Breast epithelium (tissue), 4 donors: ENCODE measurements around the gene AFAP1L1. TPM values are rescaled to one million over a fixed set of nuclear protein-coding genes. Genes with fewer than 3 reads are reported as not detected.

Source experiments
- DNase-seq, 2 donors: peaks; one replicate each; pipeline ENCODE4 v3.0.0-alpha.2; 2019; ENCODE audit warnings: low spot score in 2 of 2
- H3K27ac ChIP-seq, 2 donors: fragments of 200-600 bp; sonication (generic) in 1 of 2; one replicate each; pipeline ENCODE4 v1.5.1; 2016 to 2019; ENCODE audit warnings: mild to moderate bottlenecking in 1 of 2
- H3K27me3 ChIP-seq, 2 donors: fragments of 200-600 bp; sonication (generic) in 1 of 2; one replicate each; pipeline versions ENCODE4 v1.5.1 to v1.6.0; 2017 to 2019; ENCODE audit warnings: control low read depth in 1 of 2, mild to moderate bottlenecking in 1 of 2
- H3K36me3 ChIP-seq: fragments of 200-600 bp; one replicate; pipeline ENCODE4 v1.5.1; 2019
- H3K4me1 ChIP-seq, 2 donors: fragments of 200-600 bp; sonication (generic); one replicate each; pipeline ENCODE4 v1.5.1; 2016 to 2019; ENCODE audit warnings: control low read depth in 1 of 2
- H3K4me3 ChIP-seq, 3 donors: fragments of 200-600 bp; sonication (generic); 1 replicate in 2 of 3; 2 replicates in 1 of 3; pipeline ENCODE4 v1.5.1; 2016 to 2019; ENCODE audit warnings: mild to moderate bottlenecking in 3 of 3, moderate library complexity in 2 of 3
- H3K9me3 ChIP-seq, 2 donors: fragments of 200-600 bp; sonication (generic) in 1 of 2; one replicate each; pipeline ENCODE4 v1.5.1; 2016 to 2019; ENCODE audit warnings: control low read depth in 1 of 2
- POLR2A ChIP-seq: fragments of 450-650 bp; IDR thresholded peaks from one replicate; pipeline ENCODE4 v1.6.1; 2016; ENCODE audit warnings: antibody characterized with exemption, mild to moderate bottlenecking, moderate library complexity
- POLR2AphosphoS5 ChIP-seq, 3 donors: sonication (generic); formaldehyde crosslinking; IDR thresholded peaks; one replicate each; pipeline ENCODE4 v1.6.1; 2017; ENCODE audit warnings: antibody characterized with exemption in 3 of 3
- intact Hi-C: fragments of 100-400 bp; cut with DNase I; formaldehyde crosslinking; loops from one replicate; pipeline ENCODE4 v1.15.1; 2023; ENCODE audit warnings: low total_unique reads
- total RNA-seq, 3 donors: library from RNA; depleted of rRNA; stranded (reverse); fragments of >200 nt; gene quantifications; one replicate each; pipeline ENCODE4 v1.1.0, GENCODE V29; 2016
- TF ChIP-seq, protein P1 (sequence below), 3 donors: fragments of 450-650 bp; IDR thresholded peaks; one replicate each; pipeline ENCODE4 v1.5.1; 2016 to 2017; ENCODE audit warnings: antibody characterized with exemption in 3 of 3, mild to moderate bottlenecking in 3 of 3, moderate library complexity in 3 of 3

AFAP1L1 gene
- total RNA-seq, 3 donors from 2014 or later: 13.3 to 108 (median 26.5) TPM

DNA sequence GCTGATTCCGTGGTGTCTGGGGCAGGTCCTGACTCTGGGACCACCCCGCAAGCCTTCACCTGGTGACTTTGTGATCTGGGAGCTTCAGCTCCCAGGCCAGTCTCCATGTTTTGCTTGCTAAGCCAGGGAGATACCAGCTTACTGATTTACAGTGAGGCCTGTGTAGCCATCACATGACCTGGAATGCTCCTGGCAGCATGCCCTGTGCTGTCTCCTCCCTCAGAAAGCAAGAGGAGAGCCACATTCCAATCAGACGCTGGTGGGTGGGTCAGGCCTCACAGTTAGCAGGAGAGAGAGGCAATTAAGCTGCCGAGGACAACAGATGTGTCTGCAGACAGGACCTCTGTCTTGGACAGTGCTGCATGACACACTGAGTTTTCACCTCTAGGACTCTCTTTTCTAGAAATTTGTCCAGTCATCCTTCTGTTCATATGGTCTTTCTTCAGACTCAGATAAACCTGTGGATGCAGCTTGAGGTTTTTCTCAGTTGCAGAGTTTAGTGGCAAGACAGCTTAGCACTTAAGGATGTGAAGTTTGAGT is 49.2 kb downstream of the AFAP1L1 start:
- Histone ChIP-seq H3K9me3 (no peaks in the 10 kb centered on the region), H3K27ac (peak overlapping the region; percentile 1 to 23), H3K4me1 (peaks cover 0 to 7% of the 10 kb centered on the region in 2 donors), H3K27me3 (no peaks in the 10 kb centered on the region), H3K4me3 (no peak overlapping the region), H3K36me3 (no peaks in the 10 kb centered on the region)
- TF ChIP-seq POLR2A: no peak
- TF ChIP-seq, protein P1, sequence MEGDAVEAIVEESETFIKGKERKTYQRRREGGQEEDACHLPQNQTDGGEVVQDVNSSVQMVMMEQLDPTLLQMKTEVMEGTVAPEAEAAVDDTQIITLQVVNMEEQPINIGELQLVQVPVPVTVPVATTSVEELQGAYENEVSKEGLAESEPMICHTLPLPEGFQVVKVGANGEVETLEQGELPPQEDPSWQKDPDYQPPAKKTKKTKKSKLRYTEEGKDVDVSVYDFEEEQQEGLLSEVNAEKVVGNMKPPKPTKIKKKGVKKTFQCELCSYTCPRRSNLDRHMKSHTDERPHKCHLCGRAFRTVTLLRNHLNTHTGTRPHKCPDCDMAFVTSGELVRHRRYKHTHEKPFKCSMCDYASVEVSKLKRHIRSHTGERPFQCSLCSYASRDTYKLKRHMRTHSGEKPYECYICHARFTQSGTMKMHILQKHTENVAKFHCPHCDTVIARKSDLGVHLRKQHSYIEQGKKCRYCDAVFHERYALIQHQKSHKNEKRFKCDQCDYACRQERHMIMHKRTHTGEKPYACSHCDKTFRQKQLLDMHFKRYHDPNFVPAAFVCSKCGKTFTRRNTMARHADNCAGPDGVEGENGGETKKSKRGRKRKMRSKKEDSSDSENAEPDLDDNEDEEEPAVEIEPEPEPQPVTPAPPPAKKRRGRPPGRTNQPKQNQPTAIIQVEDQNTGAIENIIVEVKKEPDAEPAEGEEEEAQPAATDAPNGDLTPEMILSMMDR (IDR thresholded peaks at IDR 0.05): no peak
- TF ChIP-seq POLR2AphosphoS5 (IDR thresholded peaks at IDR 0.05): no peak
- DNase-seq: peak; percentile 80 to 84
- intact Hi-C loops: no loop called here

- intact Hi-C loops: no loop called here
- no peak for DNase-seq
- Histone ChIP-seq H3K36me3 (no peaks in the 10 kb centered on the region), H3K4me1 (peaks cover 0 to 7% of the 10 kb centered on the region in 2 donors), H3K9me3 (no peaks in the 10 kb centered on the region), H3K4me3 (no peak overlapping the region), H3K27ac (no peak overlapping the region), H3K27me3 (no peaks in the 10 kb centered on the region)
- no peak for TF ChIP-seq POLR2A
Observed at GRCh38 chr5:149322518-149322917, 50.9 kb downstream of the AFAP1L1 start.

- Histone ChIP-seq H3K4me3 (no peak overlapping the region), H3K4me1 (peaks cover 0 to 7% of the 10 kb centered on the region in 2 donors), H3K36me3 (no peaks in the 10 kb centered on the region), H3K9me3 (no peaks in the 10 kb centered on the region), H3K27ac (no peak overlapping the region), H3K27me3 (no peaks in the 10 kb centered on the region)
- TF ChIP-seq POLR2A (no peak), POLR2AphosphoS5 (IDR thresholded peaks at IDR 0.05) (no peak)
- TF ChIP-seq, protein P1 (IDR thresholded peaks at IDR 0.05): no peak
- intact Hi-C loops: no loop called here
- DNase-seq: no peak
Observed at GRCh38 chr5:149323210-149323609, 51.6 kb downstream of the AFAP1L1 start.

- no peak for DNase-seq
- Histone ChIP-seq H3K36me3 (no peaks in the 10 kb centered on the region), H3K4me1 (peaks cover 0 to 7% of the 10 kb centered on the region in 2 donors), H3K9me3 (no peaks in the 10 kb centered on the region), H3K27me3 (no peaks in the 10 kb centered on the region), H3K27ac (no peak overlapping the region), H3K4me3 (no peak overlapping the region)
- no peak for TF ChIP-seq POLR2A
- TF ChIP-seq, protein P1 (IDR thresholded peaks at IDR 0.05): no peak
- TF ChIP-seq POLR2AphosphoS5 (IDR thresholded peaks at IDR 0.05): no peak
- intact Hi-C loops: no loop called here
Observed at GRCh38 chr5:149323621-149324205, 52.1 kb downstream of the AFAP1L1 start.

DNA sequence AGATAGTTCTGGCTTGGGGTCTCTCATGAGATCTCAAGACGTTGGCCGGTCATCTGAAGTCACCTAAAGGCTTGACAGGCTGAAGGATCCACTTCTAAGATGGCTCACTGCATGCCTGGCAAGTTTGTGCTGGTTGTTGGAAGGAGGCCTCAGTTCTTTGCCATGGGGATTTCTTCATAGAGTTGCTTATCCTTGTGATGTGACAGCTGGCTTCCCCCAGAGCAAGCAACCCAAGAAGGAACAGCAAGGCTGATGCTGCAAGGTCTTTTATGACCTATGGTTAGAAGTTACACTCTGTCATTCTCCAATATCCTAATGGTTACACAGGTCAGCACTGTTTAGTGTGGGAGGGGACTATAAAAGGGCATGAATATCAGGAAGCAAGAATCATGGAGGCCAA is 53.0 kb downstream of the AFAP1L1 start:
- Histone ChIP-seq H3K36me3 (no peaks in the 10 kb centered on the region), H3K27me3 (no peaks in the 10 kb centered on the region), H3K4me3 (no peak overlapping the region), H3K9me3 (no peaks in the 10 kb centered on the region), H3K27ac (peak overlapping the region in 1 of 2 donors; percentile 9), H3K4me1 (peaks cover 0 to 7% of the 10 kb centered on the region in 2 donors)
- intact Hi-C loops: no loop called here
- TF ChIP-seq, protein P1 (IDR thresholded peaks at IDR 0.05): no peak
- TF ChIP-seq POLR2A (no peak), POLR2AphosphoS5 (IDR thresholded peaks at IDR 0.05) (no peak)
- DNase-seq: no peak
